Upper lobe of left lung (tissue), 4 donors: ENCODE measurements around the gene MAST4.

ENCODE experiments used
- EP300 ChIP-seq, 4 donors: sonication (generic); formaldehyde crosslinking; IDR thresholded peaks; one replicate each; pipeline ENCODE4 v1.5.1; 2017; ENCODE audit warnings: antibody characterized with exemption in 4 of 4, control low read depth in 2 of 4
- POLR2A ChIP-seq, 4 donors: fragments of 450-650 bp; IDR thresholded peaks; one replicate each; pipeline ENCODE4 v1.5.1; 2016 to 2017; ENCODE audit warnings: antibody characterized with exemption in 4 of 4, mild to moderate bottlenecking in 2 of 4
- TF ChIP-seq, protein P1 (sequence below), 6 experiments: fragments of 450-650 bp in 4 of 6; fragments of 200-600 bp in 2 of 6; sonication (generic) in 2 of 6; IDR thresholded peaks; one replicate each; pipeline ENCODE4 v1.5.1; 2016 to 2019; ENCODE audit warnings: antibody characterized with exemption in 6 of 6

GRCh38 chr5:66553368-66553912, 42.8 kb upstream of the MAST4 start:
- TF ChIP-seq, protein P1, sequence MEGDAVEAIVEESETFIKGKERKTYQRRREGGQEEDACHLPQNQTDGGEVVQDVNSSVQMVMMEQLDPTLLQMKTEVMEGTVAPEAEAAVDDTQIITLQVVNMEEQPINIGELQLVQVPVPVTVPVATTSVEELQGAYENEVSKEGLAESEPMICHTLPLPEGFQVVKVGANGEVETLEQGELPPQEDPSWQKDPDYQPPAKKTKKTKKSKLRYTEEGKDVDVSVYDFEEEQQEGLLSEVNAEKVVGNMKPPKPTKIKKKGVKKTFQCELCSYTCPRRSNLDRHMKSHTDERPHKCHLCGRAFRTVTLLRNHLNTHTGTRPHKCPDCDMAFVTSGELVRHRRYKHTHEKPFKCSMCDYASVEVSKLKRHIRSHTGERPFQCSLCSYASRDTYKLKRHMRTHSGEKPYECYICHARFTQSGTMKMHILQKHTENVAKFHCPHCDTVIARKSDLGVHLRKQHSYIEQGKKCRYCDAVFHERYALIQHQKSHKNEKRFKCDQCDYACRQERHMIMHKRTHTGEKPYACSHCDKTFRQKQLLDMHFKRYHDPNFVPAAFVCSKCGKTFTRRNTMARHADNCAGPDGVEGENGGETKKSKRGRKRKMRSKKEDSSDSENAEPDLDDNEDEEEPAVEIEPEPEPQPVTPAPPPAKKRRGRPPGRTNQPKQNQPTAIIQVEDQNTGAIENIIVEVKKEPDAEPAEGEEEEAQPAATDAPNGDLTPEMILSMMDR (IDR thresholded peaks at IDR 0.05), result no peak
- TF ChIP-seq EP300 (IDR thresholded peaks at IDR 0.05) (no peak), POLR2A (IDR thresholded peaks at IDR 0.05) (no peak)
